Measurements from ENCODE around the gene MBNL1.

- no peak for TF ChIP-seq POLR2AphosphoS5 (IDR thresholded peaks at IDR 0.05; ENCODE audit: borderline replicate concordance, low read depth, low read length)
- no peak for TF ChIP-seq EZH2 (IDR thresholded peaks at IDR 0.05)
- TF ChIP-seq FOXP2 (optimal IDR thresholded peaks at IDR 0.05; ENCODE audit: control extremely low read depth, extremely low read length, insufficient read depth) = no peak
Measured at GRCh38 chr3:152313430-152313829, 44.7 kb downstream of the MBNL1 start.
